Lower lobe of right lung (tissue), 2 donors: ENCODE measurements around the gene AGBL1. TPM values are rescaled to one million over a fixed set of nuclear protein-coding genes. Genes with fewer than 3 reads are reported as not detected.

Experiments used
- ATAC-seq, 2 donors: fragments of 200-7000 bp; cut with Tn5 transposase; one replicate each; pipeline ENCODE4 v1.9.1; 2020 to 2022; ENCODE audit warnings: mild to moderate bottlenecking in 2 of 2, moderate library complexity in 2 of 2
- DNase-seq: peaks from one replicate; pipeline ENCODE4 v3.0.0-alpha.2; 2020
- H3K27ac ChIP-seq: fragments of 200-600 bp; one replicate; pipeline ENCODE4 v1.8.0; 2022
- H3K27me3 ChIP-seq: fragments of 200-600 bp; one replicate; pipeline ENCODE4 v1.8.0; 2022; ENCODE audit warnings: low read depth
- H3K36me3 ChIP-seq: fragments of 200-600 bp; one replicate; pipeline ENCODE4 v1.8.0; 2022; ENCODE audit warnings: mild to moderate bottlenecking
- H3K4me1 ChIP-seq: fragments of 200-600 bp; one replicate; pipeline ENCODE4 v1.8.0; 2022
- H3K4me3 ChIP-seq: fragments of 200-600 bp; one replicate; pipeline ENCODE4 v1.8.0; 2022; ENCODE audit warnings: mild to moderate bottlenecking
- H3K9me3 ChIP-seq: fragments of 200-600 bp; one replicate; pipeline ENCODE4 v1.8.0; 2022
- CTCF ChIP-seq: fragments of 200-600 bp; IDR thresholded peaks from one replicate; pipeline ENCODE4 v1.8.0; 2022; ENCODE audit warnings: antibody characterized with exemption, mild to moderate bottlenecking
- intact Hi-C: fragments of 100-400 bp; cut with DNase I; formaldehyde crosslinking; loops from one replicate; pipeline ENCODE4 v1.11.0; 2022
- total RNA-seq: library from RNA; stranded (reverse); fragmentation: NEBNext Ultra II Directional; extraction: Animal tissue kit (Norgen Biotek cat#: 25700); gene quantifications from one replicate; pipeline ENCODE4 v1.2.1, GENCODE V29; 2021
- donor health status: DM: no; HTN: yes; CAD: no; lungs with severe emphysema.

AGBL1 gene
- total RNA-seq, 1 donor from 2014 or later = 12.0 TPM

DNA sequence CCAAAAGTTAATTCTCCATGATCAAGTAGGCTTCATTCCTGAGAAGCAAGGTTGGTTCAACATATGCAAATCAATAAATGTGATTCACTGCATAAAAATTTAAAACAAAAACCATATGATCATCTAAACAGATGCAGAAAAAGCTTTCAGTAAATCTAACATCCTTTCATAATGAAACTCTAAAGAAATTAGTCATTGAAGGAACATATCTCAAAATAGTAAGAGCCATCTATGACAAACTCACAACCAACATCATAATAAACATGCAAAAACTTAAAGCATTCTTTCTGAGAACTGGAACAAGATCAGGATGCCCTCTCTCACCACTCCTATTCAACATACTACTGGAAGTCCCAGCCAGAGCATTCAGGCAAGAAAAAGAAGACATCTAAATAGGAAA is 254.1 kb downstream of the AGBL1 start:
- H3K9me3 ChIP-seq = peaks cover 21% of the 10 kb centered on the region
- intact Hi-C loops = no loop called here
- H3K4me3 ChIP-seq = no peak overlapping the region
- ATAC-seq (no peak), DNase-seq (no peak)
- H3K27ac ChIP-seq = no peak overlapping the region
- no peaks in the 10 kb centered on the region for H3K27me3 ChIP-seq
- H3K36me3 ChIP-seq = no peaks in the 10 kb centered on the region
- no peak for TF ChIP-seq CTCF
- no peaks in the 10 kb centered on the region for H3K4me1 ChIP-seq

DNA sequence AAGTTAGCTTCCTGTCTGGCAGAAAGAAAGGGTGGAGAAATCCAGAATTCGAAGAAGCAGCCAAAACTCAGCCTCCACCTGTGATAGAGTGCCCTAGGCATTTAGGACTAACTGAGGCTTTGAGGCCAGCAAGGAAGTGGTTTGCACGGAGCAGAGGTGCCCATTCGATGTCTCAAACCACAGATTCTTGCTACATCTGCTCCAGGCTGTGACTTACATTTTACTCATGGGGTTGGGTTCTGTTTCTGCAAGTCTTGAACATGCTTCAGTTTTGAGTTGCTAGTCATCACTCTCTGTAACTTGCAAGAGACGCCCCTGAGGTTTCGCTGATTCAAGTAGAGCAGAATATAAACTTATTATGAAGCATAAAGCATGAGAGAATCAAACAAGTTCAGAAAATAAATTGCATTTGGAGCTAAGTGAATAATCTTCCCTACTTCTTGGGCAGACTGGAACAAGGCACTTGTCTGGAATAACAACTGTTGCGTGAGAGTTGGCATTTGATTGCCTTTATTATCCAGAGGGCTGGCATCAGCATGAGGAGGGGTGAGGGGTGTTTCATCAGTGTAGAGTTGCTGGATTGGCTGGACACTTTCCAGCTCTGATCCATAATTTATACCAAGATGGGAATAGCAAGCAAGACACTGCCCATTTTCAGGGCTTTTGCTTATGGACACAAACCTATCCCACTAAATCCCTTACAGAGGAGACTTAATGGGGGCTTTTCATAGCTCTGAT is 256.5 kb downstream of the AGBL1 start:
- intact Hi-C loops = no loop called here
- no peaks in the 10 kb centered on the region for H3K4me1 ChIP-seq

DNA sequence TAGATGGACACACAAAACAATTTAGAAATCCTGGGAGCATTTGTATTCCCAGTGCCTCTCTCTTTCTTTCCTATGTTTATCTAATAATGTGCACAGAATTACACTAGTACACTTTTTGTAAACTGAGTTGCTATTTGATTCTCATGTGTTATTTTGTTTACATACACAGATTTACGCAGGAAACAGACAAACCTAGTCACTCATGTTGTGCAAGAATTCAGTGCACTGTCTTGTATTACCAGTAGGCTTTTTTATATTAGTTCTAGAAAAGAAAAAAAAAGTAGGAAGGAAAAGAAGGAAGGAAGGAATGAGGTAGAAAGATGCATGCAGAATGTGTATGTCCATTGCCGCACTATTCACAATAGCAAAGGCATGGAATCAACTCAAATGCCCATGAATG is 257.4 kb downstream of the AGBL1 start:
- Histone ChIP-seq H3K4me3 (no peak overlapping the region), H3K4me1 (no peaks in the 10 kb centered on the region), H3K9me3 (no peaks in the 10 kb centered on the region), H3K27me3 (no peaks in the 10 kb centered on the region), H3K27ac (no peak overlapping the region), H3K36me3 (no peaks in the 10 kb centered on the region)
- DNase-seq (no peak), ATAC-seq (no peak)
- intact Hi-C loops = no loop called here
- no peak for TF ChIP-seq CTCF

More for the DNA sequence above, 256.5 kb downstream of the AGBL1 start:
- ATAC-seq (no peak), DNase-seq (no peak)
- Histone ChIP-seq H3K9me3 (no peaks in the 10 kb centered on the region), H3K27ac (no peak overlapping the region), H3K36me3 (no peaks in the 10 kb centered on the region), H3K27me3 (no peaks in the 10 kb centered on the region), H3K4me3 (no peak overlapping the region)
- no peak for TF ChIP-seq CTCF

GRCh38 chr15:86347245-86347644 is 267.6 kb downstream of the AGBL1 start:
- intact Hi-C loops = no loop called here
- DNase-seq (no peak), ATAC-seq (no peak)
- no peak for TF ChIP-seq CTCF
- no peak overlapping the region for H3K4me3 ChIP-seq
- H3K27me3 ChIP-seq = no peaks in the 10 kb centered on the region
- H3K27ac ChIP-seq = no peak overlapping the region
- H3K9me3 ChIP-seq = no peaks in the 10 kb centered on the region
- no peaks in the 10 kb centered on the region for H3K36me3 ChIP-seq
- H3K4me1 ChIP-seq = no peaks in the 10 kb centered on the region

DNA sequence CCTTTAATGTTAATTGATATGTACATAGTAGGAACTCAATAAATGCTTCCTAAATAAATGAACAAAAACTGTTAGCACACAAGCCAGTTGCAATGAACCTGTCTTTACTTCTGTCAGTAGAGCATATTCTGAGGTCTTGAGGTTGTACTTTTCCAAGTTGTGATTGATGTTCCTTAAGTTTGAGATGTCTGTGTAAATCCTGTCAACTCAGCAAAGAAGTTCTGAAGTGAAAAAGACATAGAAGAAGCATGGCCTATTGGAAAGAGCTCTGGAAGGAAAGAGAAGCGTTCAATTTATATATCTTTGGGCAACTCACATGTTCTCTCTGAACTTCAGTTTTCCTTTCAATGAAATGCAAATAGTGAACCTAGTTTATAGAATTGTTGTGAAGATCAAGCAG is 269.9 kb downstream of the AGBL1 start:
- intact Hi-C loops = no loop called here
- no peak for TF ChIP-seq CTCF
- Histone ChIP-seq H3K36me3 (no peaks in the 10 kb centered on the region), H3K27me3 (no peaks in the 10 kb centered on the region), H3K27ac (no peak overlapping the region), H3K4me1 (no peaks in the 10 kb centered on the region), H3K4me3 (no peak overlapping the region), H3K9me3 (no peaks in the 10 kb centered on the region)
- ATAC-seq = no peak
- no peak for DNase-seq
